K562 (cell line): ENCODE data around the gene PIK3C2A.

Experiments used
- CTCF ChIP-seq, 3 experiments: IDR thresholded peaks in 2 of 3; conservative IDR thresholded peaks in 1 of 3; 2 replicates each; pipeline ENCODE4 v1.5.1; 2011 to 2012; ENCODE audit warnings: low read length in 3 of 3, mild to moderate bottlenecking in 3 of 3, control low read depth in 2 of 3, improper control_type of control experiment in 1 of 3, inconsistent platforms in 1 of 3, low read depth in 1 of 3, mixed read lengths in 1 of 3, moderate library complexity in 1 of 3; ENCODE audit not compliant: insufficient read depth in 2 of 3
- ESRRA ChIP-seq: fragments of 450-650 bp; IDR thresholded peaks from 2 replicates; pipeline ENCODE4 v1.6.1; 2014; ENCODE audit warnings: low read depth, mild to moderate bottlenecking, moderate library complexity, borderline replicate concordance
- MYC ChIP-seq, 2 experiments: fragments of 250-450 bp in 1 of 2; sonication (Bioruptor Pico) in 1 of 2; IDR thresholded peaks; 2 replicates each; pipeline versions ENCODE4 v1.5.1 to v1.6.1; 2012 to 2021; ENCODE audit warnings: low read depth in 2 of 2, borderline replicate concordance in 1 of 2, improper control_type of control experiment in 1 of 2, low read length in 1 of 2, mild to moderate bottlenecking in 1 of 2, moderate library complexity in 1 of 2
- SP2 ChIP-seq: IDR thresholded peaks from 2 replicates; pipeline ENCODE4 v1.6.1; 2011; ENCODE audit warnings: mild to moderate bottlenecking, low read depth, low read length, moderate library complexity; ENCODE audit not compliant: poor library complexity, severe bottlenecking; ENCODE audit errors: extremely low read depth
- STAT6 ChIP-seq: sonication (generic); formaldehyde crosslinking; IDR thresholded peaks from 2 replicates; pipeline ENCODE4 v1.8.1; 2023; ENCODE audit warnings: mild to moderate bottlenecking, missing genetic modification reagents
- ZNF780A ChIP-seq: fragments of 250-450 bp; sonication (Bioruptor Pico); IDR thresholded peaks from 2 replicates; pipeline ENCODE4 v1.5.0; 2021; ENCODE audit warnings: mild to moderate bottlenecking

- TF ChIP-seq CTCF (IDR thresholded peaks at IDR 0.05 in 2 of 3, conservative IDR thresholded peaks at IDR 0.05 in 1 of 3; ENCODE audit: insufficient read depth in 2 of 3, low read depth in 1 of 3, low read length in 3 of 3) (no peak), SP2 (no peak), MYC (IDR thresholded peaks at IDR 0.05; ENCODE audit: low read depth, low read length) (no peak), MYC (CRISPR knock-in tag; IDR thresholded peaks at IDR 0.05; ENCODE audit: borderline replicate concordance, low read depth) (no peak), ESRRA (no peak), ZNF780A (CRISPR knock-in tag) (no peak), STAT6 (CRISPR knock-in tag) (no peak)
Observed at GRCh38 chr11:17250561-17251350, 43.0 kb upstream of the PIK3C2A start.
